Common myeloid progenitor, CD34-positive (primary cell): ENCODE results near the gene FBXW12.

Experiments used
- CTCF ChIA-PET: fragments of 350-600 bp; sonication (Branson Sonifier 250); formaldehyde crosslinking; loops from one replicate; lab custom pipeline; 2021; ENCODE audit warnings: antibody characterized with exemption; lab: Charles Lee
- POLR2A ChIA-PET: fragments of 350-600 bp; sonication (Branson Sonifier 250); formaldehyde crosslinking; loops from one replicate; lab custom pipeline; 2021; ENCODE audit warnings: antibody characterized with exemption; lab: Charles Lee
- DNase-seq, 3 donors: peaks; one replicate each; pipeline versions ENCODE4 v3.0.0 to v3.0.0-alpha.2; 2013
- H3K27ac ChIP-seq, 2 experiments: 1 replicate in 1 of 2; 2 replicates in 1 of 2; pipeline ENCODE4 v1.7.0; 2013; ENCODE audit warnings: inconsistent platforms in 2 of 2, low read length in 2 of 2, mild to moderate bottlenecking in 2 of 2, low read depth in 1 of 2, moderate library complexity in 1 of 2; ENCODE audit not compliant: severe bottlenecking in 2 of 2, insufficient read depth in 1 of 2, poor library complexity in 1 of 2
- H3K27me3 ChIP-seq, 5 experiments: replicated peaks in 2 of 5; 1 replicate in 3 of 5; 2 replicates in 2 of 5; pipeline versions ENCODE4 v1.6.1 to v1.7.0; 2013; ENCODE audit warnings: low read length in 4 of 5, mild to moderate bottlenecking in 2 of 5, moderate library complexity in 2 of 5, inconsistent platforms in 1 of 5; ENCODE audit not compliant: insufficient read depth in 5 of 5, control insufficient read depth in 4 of 5
- H3K36me3 ChIP-seq, 4 experiments: 1 replicate in 2 of 4; 2 replicates in 2 of 4; pipeline versions ENCODE4 v1.6.1 to v1.7.0; 2013; ENCODE audit warnings: low read length in 3 of 4, control low read depth in 1 of 4, mild to moderate bottlenecking in 1 of 4; ENCODE audit not compliant: control insufficient read depth in 4 of 4, insufficient read depth in 4 of 4
- H3K4me1 ChIP-seq, 4 experiments: 1 replicate in 3 of 4; 2 replicates in 1 of 4; pipeline versions ENCODE4 v1.6.1 to v1.7.1; 2013; ENCODE audit warnings: low read length in 3 of 4, mild to moderate bottlenecking in 3 of 4, control low read depth in 1 of 4, inconsistent platforms in 1 of 4, moderate library complexity in 1 of 4; ENCODE audit not compliant: control insufficient read depth in 4 of 4, insufficient read depth in 4 of 4; ENCODE audit errors: control extremely low read depth in 1 of 4
- H3K4me3 ChIP-seq, 7 experiments: 1 replicate in 4 of 7; 2 replicates in 3 of 7; pipeline versions ENCODE4 v1.5.1 to v1.7.0; 2013; ENCODE audit warnings: mild to moderate bottlenecking in 7 of 7, low read length in 6 of 7, moderate library complexity in 6 of 7, inconsistent platforms in 2 of 7, low read depth in 2 of 7, control low read depth in 1 of 7; ENCODE audit not compliant: insufficient read depth in 4 of 7, control insufficient read depth in 1 of 7; ENCODE audit errors: extremely low read depth in 1 of 7
- H3K9me3 ChIP-seq, 5 experiments: 1 replicate in 4 of 5; 2 replicates in 1 of 5; pipeline versions ENCODE4 v1.6.1 to v1.7.1; 2013; ENCODE audit warnings: low read length in 4 of 5, mild to moderate bottlenecking in 2 of 5, inconsistent platforms in 1 of 5, low read depth in 1 of 5, moderate library complexity in 1 of 5; ENCODE audit not compliant: control insufficient read depth in 4 of 5, insufficient read depth in 2 of 5; ENCODE audit errors: control extremely low read depth in 1 of 5
- WGBS: methylation state at CpG from one replicate; pipeline ENCODE4 v1.1.5; 2013; ENCODE audit not compliant: insufficient coverage; 5-methylcytosine and 5-hydroxymethylcytosine counted together

The FBXW12 gene

DNA sequence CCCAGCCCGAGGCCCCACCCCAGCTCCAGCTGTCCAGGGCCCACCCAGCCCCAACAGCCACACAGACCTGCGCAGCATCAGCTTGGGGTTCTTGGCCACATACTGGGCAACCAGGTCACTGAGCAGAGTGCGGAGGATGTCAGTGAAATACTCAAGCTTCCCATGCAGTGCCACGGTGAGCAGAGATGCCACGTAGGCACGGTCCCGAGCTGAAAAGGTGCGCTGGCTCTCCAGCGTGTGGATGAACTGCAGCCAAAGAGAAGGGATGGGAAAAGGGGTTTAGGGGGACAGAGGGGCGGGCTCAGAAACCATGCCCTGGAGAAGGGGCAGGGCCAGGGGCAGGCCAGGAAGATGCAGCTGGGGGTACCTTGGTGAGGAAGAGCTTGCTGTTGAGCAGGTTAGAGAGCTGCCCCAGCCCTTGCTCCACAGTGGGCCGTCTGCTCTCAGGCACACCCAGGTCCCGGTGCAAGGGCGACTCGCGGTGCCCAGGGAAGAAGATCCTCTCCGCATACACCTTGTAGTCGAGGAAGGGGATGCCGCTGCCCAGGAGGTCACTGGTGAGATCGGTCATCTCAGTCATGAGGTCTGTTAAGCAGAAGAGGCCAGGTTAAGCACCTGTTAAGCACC, 40.5 kb downstream of the FBXW12 start:
- no peak for DNase-seq
- H3K9me3 ChIP-seq: no peaks in the 10 kb centered on the region
- POLR2A ChIA-PET: no interaction called here
- no peak overlapping the region for H3K27ac ChIP-seq
- no peaks in the 10 kb centered on the region for H3K27me3 ChIP-seq
- 95% methylated on average over 17 of the region's 19 CpGs for WGBS
- no peaks in the 10 kb centered on the region for H3K4me1 ChIP-seq
- H3K4me3 ChIP-seq: no peak overlapping the region
- CTCF ChIA-PET: interaction anchor here (0.8 to 1.8 kb wide), 7 partner anchors 10 to 473 kb away, joined by 3 to 6 read pairs (median 3); no protein-coding TSS in a partner anchor
- peaks cover 0 to 33% (median 5%) of the 10 kb centered on the region in 4 experiments for H3K36me3 ChIP-seq

DNA sequence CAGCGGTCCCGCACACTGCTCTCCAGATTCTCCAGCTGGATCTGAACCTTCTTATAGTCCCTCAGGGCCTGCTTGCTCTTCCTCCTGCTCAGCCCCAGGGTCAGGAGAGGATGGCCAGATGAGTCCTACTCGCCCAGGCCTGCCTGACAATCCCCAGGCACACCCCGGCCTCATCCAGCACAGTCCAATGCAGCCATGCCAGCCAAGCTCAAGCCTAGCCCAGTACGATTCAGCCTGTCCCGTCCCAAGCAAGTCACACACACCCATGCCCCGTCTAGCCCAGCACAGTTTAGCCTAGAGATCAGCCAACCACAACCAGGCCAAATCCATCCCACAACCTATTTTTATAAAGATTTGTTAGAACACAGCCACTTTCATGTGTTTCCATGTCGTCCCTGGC, 41.1 kb downstream of the FBXW12 start:
- Histone ChIP-seq H3K27me3 (no peaks in the 10 kb centered on the region), H3K4me3 (no peak overlapping the region), H3K36me3 (peaks cover 0 to 33% (median 5%) of the 10 kb centered on the region in 4 experiments), H3K27ac (no peak overlapping the region), H3K4me1 (no peaks in the 10 kb centered on the region), H3K9me3 (no peaks in the 10 kb centered on the region)
- ChIA-PET POLR2A (interaction anchor here (1.4 kb wide), 1 partner anchor 17 kb away, joined by 3 read pairs; the partner anchor contains the start of gene PLXNB1), CTCF (interaction anchor here (0.6 to 4.5 kb wide), 5 partner anchors 18 to 146 kb away, joined by 3 to 35 read pairs (median 3); no protein-coding TSS in a partner anchor)
- 96% methylated on average over 8 of the region's 8 CpGs for WGBS
- no peak for DNase-seq

DNA sequence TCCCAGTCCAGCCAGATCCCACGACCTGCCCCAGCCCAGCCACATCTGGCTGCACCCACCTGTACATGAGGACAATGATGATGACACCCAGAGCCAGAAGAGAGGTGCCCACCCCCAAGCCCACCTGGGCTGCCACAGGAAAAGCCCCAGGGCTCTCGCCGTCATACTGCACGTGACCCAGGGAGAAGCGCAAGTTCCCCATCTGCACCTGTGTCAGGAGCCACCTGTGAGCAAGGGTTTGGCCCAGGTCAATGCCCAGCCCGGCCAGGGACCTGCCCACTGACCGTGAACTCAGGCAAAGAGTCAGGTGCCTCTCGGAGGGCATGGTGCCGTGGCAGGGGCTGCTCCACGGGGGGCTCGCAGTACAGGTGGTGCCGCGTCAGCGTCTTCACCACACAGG, 41.6 kb downstream of the FBXW12 start:
- DNase-seq: no peak
- Histone ChIP-seq H3K36me3 (peaks cover 0 to 33% (median 5%) of the 10 kb centered on the region in 4 experiments), H3K27ac (no peak overlapping the region), H3K27me3 (no peaks in the 10 kb centered on the region), H3K4me1 (no peaks in the 10 kb centered on the region), H3K4me3 (no peak overlapping the region), H3K9me3 (no peaks in the 10 kb centered on the region)
- ChIA-PET POLR2A (interaction anchor here (1.4 kb wide), 1 partner anchor 16 kb away, joined by 3 read pairs; the partner anchor contains the start of gene PLXNB1), CTCF (interaction anchor here (0.6 to 4.5 kb wide), 4 partner anchors 17 to 147 kb away, joined by 3 to 35 read pairs (median 3); no protein-coding TSS in a partner anchor)
- WGBS: 94% methylated on average over 14 of the region's 14 CpGs

DNA sequence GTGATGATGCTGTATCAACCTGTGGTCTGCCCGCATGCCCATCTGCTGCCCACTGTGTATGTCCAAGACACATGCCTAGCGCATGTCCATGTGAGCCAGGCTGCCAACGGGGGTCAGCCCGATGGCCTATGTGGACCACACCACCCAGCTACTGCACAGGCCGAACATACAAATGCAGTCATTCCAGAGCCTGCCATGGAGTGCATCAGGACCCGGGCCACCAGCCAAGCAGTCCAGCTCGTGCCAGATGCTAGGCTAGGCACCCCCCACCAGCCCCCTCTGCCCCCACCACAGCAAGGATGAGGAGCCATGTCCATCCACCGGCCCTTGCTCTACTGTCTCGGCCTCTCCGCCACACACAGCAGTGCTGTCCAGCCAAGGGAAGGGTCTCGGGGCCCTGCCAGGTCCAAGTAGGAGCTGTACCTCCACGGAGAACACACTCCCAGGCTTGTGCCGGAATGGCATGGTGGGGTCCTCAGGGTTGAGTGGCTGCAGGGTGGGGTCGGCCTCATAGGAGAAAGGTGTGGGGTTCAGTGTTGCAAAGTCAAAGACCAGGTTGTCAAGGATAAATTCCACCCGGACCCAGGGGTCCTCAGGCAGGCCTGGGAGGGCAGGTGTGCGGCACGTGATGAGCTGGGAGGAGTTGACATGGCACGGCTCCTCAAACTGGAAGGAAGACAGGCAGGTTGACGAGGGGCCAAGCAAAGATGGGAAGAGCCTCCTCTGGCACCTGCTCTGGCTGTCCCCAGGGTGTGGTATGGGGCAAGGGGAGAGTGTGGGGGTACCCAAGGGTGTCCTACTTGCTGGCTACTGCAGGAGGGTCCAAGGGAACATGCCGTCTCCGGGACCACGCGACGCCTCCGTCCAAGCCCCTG, 42.6 kb downstream of the FBXW12 start:
- CTCF ChIA-PET: interaction anchor here (1.4 to 4.5 kb wide), 3 partner anchors 12 to 20 kb away, joined by 3 to 35 read pairs (median 5); no protein-coding TSS in a partner anchor
- POLR2A ChIA-PET: interaction anchor here (1.4 kb wide), 1 partner anchor 15 kb away, joined by 3 read pairs; the partner anchor contains the start of gene PLXNB1
- Histone ChIP-seq H3K36me3 (peaks cover 0 to 33% (median 3%) of the 10 kb centered on the region in 4 experiments), H3K27me3 (no peaks in the 10 kb centered on the region), H3K9me3 (no peaks in the 10 kb centered on the region), H3K4me3 (no peak overlapping the region), H3K27ac (no peak overlapping the region), H3K4me1 (no peaks in the 10 kb centered on the region)
- DNase-seq: no peak
- WGBS: 94% methylated on average over 18 of the region's 25 CpGs

DNA sequence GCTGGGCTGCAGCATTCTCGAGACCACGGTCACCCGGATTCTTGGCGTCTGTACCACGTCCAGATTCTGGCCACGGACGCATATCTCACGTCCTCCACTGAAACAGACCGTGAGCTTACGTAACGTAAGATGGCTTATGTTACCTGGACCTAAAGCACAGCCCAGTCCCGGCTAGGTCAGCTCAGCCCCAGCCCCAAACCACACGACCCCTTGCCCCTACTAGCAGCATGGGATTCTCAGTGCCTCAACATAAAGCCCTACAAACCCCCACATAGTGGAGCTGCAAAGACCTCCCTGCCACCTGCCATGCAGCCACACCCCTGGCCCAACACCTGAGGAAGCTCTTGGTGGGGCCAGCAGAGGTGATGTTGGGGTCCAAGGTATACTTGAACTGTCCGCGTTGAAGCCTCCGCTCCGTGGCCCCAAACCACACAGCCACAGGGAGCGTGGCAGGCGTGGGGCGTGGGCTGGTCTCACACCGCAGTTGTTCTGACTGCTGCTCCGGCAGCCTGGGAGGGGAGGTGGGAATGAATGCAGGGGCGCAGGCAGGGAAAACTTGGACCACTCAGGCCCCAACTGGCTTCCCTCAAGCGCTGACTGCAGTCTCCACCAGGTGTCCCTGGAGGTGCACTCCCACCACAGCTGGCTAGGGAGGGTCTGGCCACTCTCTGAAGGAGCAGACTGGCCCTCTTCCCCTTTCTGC, 43.4 kb downstream of the FBXW12 start:
- H3K36me3 ChIP-seq: peaks cover 0 to 27% (median 2%) of the 10 kb centered on the region in 4 experiments
- 99% methylated on average over 21 of the region's 24 CpGs for WGBS

DNA sequence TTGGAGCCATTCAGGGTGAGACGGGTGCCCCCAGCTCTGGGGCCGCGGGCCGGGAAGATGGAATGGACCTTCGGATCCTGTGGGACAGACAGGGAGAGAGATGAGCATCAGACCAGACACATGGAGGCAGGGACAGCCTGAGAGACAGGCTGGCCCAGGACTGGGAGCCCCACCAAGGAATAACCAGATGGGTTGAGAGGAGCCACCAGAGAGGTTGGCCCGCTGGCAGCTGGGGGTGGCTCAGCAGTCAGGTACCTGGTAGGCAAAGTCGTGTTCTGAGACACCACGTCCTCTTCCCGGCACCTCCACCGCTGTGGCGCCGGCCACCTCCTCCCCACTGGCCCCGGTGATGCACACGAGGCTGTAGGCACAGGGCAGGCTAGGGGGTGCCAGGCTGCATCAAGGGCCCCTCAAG, 44.1 kb downstream of the FBXW12 start:
- H3K9me3 ChIP-seq: no peaks in the 10 kb centered on the region
- no peak for DNase-seq
- ChIA-PET CTCF (interaction anchor here (1.6 to 4.5 kb wide), 2 partner anchors 15 to 19 kb away, joined by 5 to 35 read pairs; no protein-coding TSS in a partner anchor), POLR2A (no interaction called here)
- no peaks in the 10 kb centered on the region for H3K27me3 ChIP-seq
- no peak overlapping the region for H3K27ac ChIP-seq
- H3K4me3 ChIP-seq: no peak overlapping the region
- H3K4me1 ChIP-seq: no peaks in the 10 kb centered on the region
- 96% methylated on average over 14 of the region's 14 CpGs for WGBS
- peaks cover 0 to 24% (median under 1%) of the 10 kb centered on the region in 4 experiments for H3K36me3 ChIP-seq

More for the DNA sequence above, 43.4 kb downstream of the FBXW12 start:
- no peaks in the 10 kb centered on the region for H3K27me3 ChIP-seq
- H3K27ac ChIP-seq: no peak overlapping the region
- POLR2A ChIA-PET: no interaction called here
- H3K9me3 ChIP-seq: no peaks in the 10 kb centered on the region
- H3K4me3 ChIP-seq: no peak overlapping the region
- DNase-seq: no peak
- H3K4me1 ChIP-seq: no peaks in the 10 kb centered on the region
- CTCF ChIA-PET: interaction anchor here (1.4 to 4.5 kb wide), 3 partner anchors 11 to 19 kb away, joined by 3 to 35 read pairs (median 5); no protein-coding TSS in a partner anchor
